Measurements from ENCODE around the gene ANXA4. TPM values are rescaled to one million over a fixed set of nuclear protein-coding genes. Genes with fewer than 3 reads are reported as not detected.

The ANXA4 gene
- total RNA-seq, 1 experiment from 2014 or later = 92.0 TPM

GRCh38 chr2:69804416-69804815 lies 62.5 kb downstream of the ANXA4 start:
- POLR2A ChIA-PET = no interaction called here
- no peak overlapping the region for H3K27ac Mint-ChIP-seq (ENCODE audit: unreplicated experiment)
- Histone ChIP-seq H3K4me3 (ENCODE audit: low read depth, low read length) (no peak overlapping the region), H3K9me3 (no peaks in the 10 kb centered on the region), H3K36me3 (ENCODE audit: control insufficient read depth, insufficient read depth, low read length) (no peaks in the 10 kb centered on the region; the same call in none of the 2 replicates), H3K4me1 (peaks cover 16% of the 10 kb centered on the region), H3K27me3 (replicated peaks; ENCODE audit: control insufficient read depth, insufficient read depth, low read length) (no peaks in the 10 kb centered on the region)
- CTCF ChIA-PET = no interaction called here
- no peak overlapping the region for H3K4me3 Mint-ChIP-seq (ENCODE audit: unreplicated experiment)
- no peaks in the 10 kb centered on the region for H3K9me3 Mint-ChIP-seq (ENCODE audit: unreplicated experiment)
- peaks cover 29% of the 10 kb centered on the region for H3K36me3 Mint-ChIP-seq (ENCODE audit: insufficient read depth, unreplicated experiment)
- no peaks in the 10 kb centered on the region for H3K27me3 Mint-ChIP-seq (ENCODE audit: insufficient read depth, unreplicated experiment)
- no TSS peak for BruUV-seq (replicated peaks)
- intact Hi-C loops (cut with micrococcal nuclease; ENCODE audit: unreplicated experiment) = no loop called here
- TF ChIP-seq, protein P1, sequence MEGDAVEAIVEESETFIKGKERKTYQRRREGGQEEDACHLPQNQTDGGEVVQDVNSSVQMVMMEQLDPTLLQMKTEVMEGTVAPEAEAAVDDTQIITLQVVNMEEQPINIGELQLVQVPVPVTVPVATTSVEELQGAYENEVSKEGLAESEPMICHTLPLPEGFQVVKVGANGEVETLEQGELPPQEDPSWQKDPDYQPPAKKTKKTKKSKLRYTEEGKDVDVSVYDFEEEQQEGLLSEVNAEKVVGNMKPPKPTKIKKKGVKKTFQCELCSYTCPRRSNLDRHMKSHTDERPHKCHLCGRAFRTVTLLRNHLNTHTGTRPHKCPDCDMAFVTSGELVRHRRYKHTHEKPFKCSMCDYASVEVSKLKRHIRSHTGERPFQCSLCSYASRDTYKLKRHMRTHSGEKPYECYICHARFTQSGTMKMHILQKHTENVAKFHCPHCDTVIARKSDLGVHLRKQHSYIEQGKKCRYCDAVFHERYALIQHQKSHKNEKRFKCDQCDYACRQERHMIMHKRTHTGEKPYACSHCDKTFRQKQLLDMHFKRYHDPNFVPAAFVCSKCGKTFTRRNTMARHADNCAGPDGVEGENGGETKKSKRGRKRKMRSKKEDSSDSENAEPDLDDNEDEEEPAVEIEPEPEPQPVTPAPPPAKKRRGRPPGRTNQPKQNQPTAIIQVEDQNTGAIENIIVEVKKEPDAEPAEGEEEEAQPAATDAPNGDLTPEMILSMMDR (IDR thresholded peaks at IDR 0.05; ENCODE audit: insufficient read depth in 1 of 2, low read depth in 1 of 2, low read length in 1 of 2, severe bottlenecking in 1 of 2, unreplicated experiment in 1 of 2) = no peak
- no peak for DNase-seq
- peaks cover 28% of the 10 kb centered on the region for H3K4me1 Mint-ChIP-seq (ENCODE audit: low read depth, unreplicated experiment)

GRCh38 chr2:69805887-69806286 lies 64.0 kb downstream of the ANXA4 start:
- H3K9me3 Mint-ChIP-seq (ENCODE audit: unreplicated experiment) = no peaks in the 10 kb centered on the region
- TF ChIP-seq, protein P1 (IDR thresholded peaks at IDR 0.05; ENCODE audit: insufficient read depth in 1 of 2, low read depth in 1 of 2, low read length in 1 of 2, severe bottlenecking in 1 of 2, unreplicated experiment in 1 of 2) = no peak
- no peak overlapping the region for H3K27ac Mint-ChIP-seq (ENCODE audit: unreplicated experiment)
- H3K27me3 ChIP-seq (replicated peaks; ENCODE audit: control insufficient read depth, insufficient read depth, low read length) = no peaks in the 10 kb centered on the region
- peaks cover 14% of the 10 kb centered on the region for H3K4me1 Mint-ChIP-seq (ENCODE audit: low read depth, unreplicated experiment)
- ChIA-PET CTCF (no interaction called here), POLR2A (no interaction called here)
- intact Hi-C loops (cut with micrococcal nuclease; ENCODE audit: unreplicated experiment) = no loop called here
- peaks cover 1% of the 10 kb centered on the region; the same call in 1 of the 2 replicates for H3K4me1 ChIP-seq
- H3K27me3 Mint-ChIP-seq (ENCODE audit: insufficient read depth, unreplicated experiment) = no peaks in the 10 kb centered on the region
- no peak overlapping the region for H3K4me3 Mint-ChIP-seq (ENCODE audit: unreplicated experiment)
- no peak overlapping the region for H3K4me3 ChIP-seq (ENCODE audit: low read depth, low read length)
- no peaks in the 10 kb centered on the region for H3K9me3 ChIP-seq
- BruUV-seq (replicated peaks) = no TSS peak
- DNase-seq = no peak
- H3K36me3 Mint-ChIP-seq (ENCODE audit: insufficient read depth, unreplicated experiment) = peaks cover 29% of the 10 kb centered on the region
- H3K36me3 ChIP-seq (ENCODE audit: control insufficient read depth, insufficient read depth, low read length) = no peaks in the 10 kb centered on the region; the same call in none of the 2 replicates

- no peak for DNase-seq
- ChIA-PET CTCF (no interaction called here), POLR2A (no interaction called here)
- Histone ChIP-seq H3K9me3 (no peaks in the 10 kb centered on the region), H3K27me3 (replicated peaks; ENCODE audit: control insufficient read depth, insufficient read depth, low read length) (no peaks in the 10 kb centered on the region), H3K4me3 (ENCODE audit: low read depth, low read length) (no peak overlapping the region), H3K36me3 (ENCODE audit: control insufficient read depth, insufficient read depth, low read length) (peaks cover 2% of the 10 kb centered on the region), H3K4me1 (no peaks in the 10 kb centered on the region)
- intact Hi-C loops (cut with micrococcal nuclease; ENCODE audit: unreplicated experiment) = loop anchor here (1.0 kb wide), 1 partner anchor 9 kb away; no protein-coding TSS in a partner anchor
- no peaks in the 10 kb centered on the region for H3K9me3 Mint-ChIP-seq (ENCODE audit: unreplicated experiment)
- H3K27ac Mint-ChIP-seq (ENCODE audit: unreplicated experiment) = no peak overlapping the region
- H3K4me1 Mint-ChIP-seq (ENCODE audit: low read depth, unreplicated experiment) = peaks cover 7% of the 10 kb centered on the region
- no TSS peak for BruUV-seq (replicated peaks)
- peaks cover 28% of the 10 kb centered on the region for H3K36me3 Mint-ChIP-seq (ENCODE audit: insufficient read depth, unreplicated experiment)
- TF ChIP-seq, protein P1 (IDR thresholded peaks at IDR 0.05; ENCODE audit: insufficient read depth in 1 of 2, low read depth in 1 of 2, low read length in 1 of 2, severe bottlenecking in 1 of 2, unreplicated experiment in 1 of 2) = no peak
- H3K27me3 Mint-ChIP-seq (ENCODE audit: insufficient read depth, unreplicated experiment) = no peaks in the 10 kb centered on the region
- H3K4me3 Mint-ChIP-seq (ENCODE audit: unreplicated experiment) = no peak overlapping the region
Observed at GRCh38 chr2:69807821-69808540, 66.0 kb downstream of the ANXA4 start.
